Fibroblast of lung (primary cell): ENCODE data around the gene GPRIN3. TPM values are rescaled to one million over a fixed set of nuclear protein-coding genes. Genes with fewer than 3 reads are reported as not detected.

Experiments used
- DNase-seq, 2 donors: peaks; one replicate each; pipeline versions ENCODE4 v3.0.0 to v3.0.0-alpha.2; 2010; ENCODE audit warnings: low read depth in 2 of 2
- H2AFZ ChIP-seq: 2 replicates; pipeline ENCODE4 v1.5.1; 2012; ENCODE audit warnings: low read length, control low read depth, inconsistent platforms
- H3K27ac ChIP-seq: 2 replicates; pipeline ENCODE4 v1.5.1; 2011; ENCODE audit warnings: low read length, control low read depth; ENCODE audit not compliant: insufficient read depth
- H3K27me3 ChIP-seq: 2 replicates; pipeline ENCODE4 v1.5.1; 2011; ENCODE audit warnings: mild to moderate bottlenecking, low read length; ENCODE audit not compliant: control insufficient read depth, insufficient read depth
- H3K36me3 ChIP-seq: 2 replicates; pipeline ENCODE4 v1.5.1; 2011; ENCODE audit warnings: low read length; ENCODE audit not compliant: control insufficient read depth, insufficient read depth
- H3K4me1 ChIP-seq: 2 replicates; pipeline ENCODE4 v1.5.1; 2011; ENCODE audit warnings: low read length; ENCODE audit not compliant: control insufficient read depth, insufficient read depth; ENCODE audit errors: extremely low read depth
- H3K4me2 ChIP-seq: 2 replicates; pipeline ENCODE4 v1.5.1; 2011; ENCODE audit warnings: low read length, control low read depth; ENCODE audit not compliant: insufficient read depth; ENCODE audit errors: extremely low read depth
- H3K4me3 ChIP-seq, 4 experiments: fragments of 200-600 bp in 1 of 4; sonication (generic) in 1 of 4; replicated peaks in 1 of 4; 2 replicates each; pipeline ENCODE4 v1.5.1; 2011 to 2016; ENCODE audit warnings: low read length in 4 of 4, low read depth in 3 of 4, mild to moderate bottlenecking in 3 of 4, control low read depth in 2 of 4, inconsistent platforms in 1 of 4, mixed read lengths in 1 of 4; ENCODE audit not compliant: insufficient read depth in 1 of 4; ENCODE audit errors: control extremely low read depth in 1 of 4
- H3K79me2 ChIP-seq: 2 replicates; pipeline ENCODE4 v1.5.1; 2012; ENCODE audit warnings: mild to moderate bottlenecking, low read length, inconsistent platforms; ENCODE audit not compliant: control insufficient read depth, insufficient read depth
- H3K9ac ChIP-seq: 2 replicates; pipeline ENCODE4 v1.5.1; 2011; ENCODE audit warnings: mild to moderate bottlenecking, low read length, control low read depth; ENCODE audit not compliant: insufficient read depth
- H3K9me3 ChIP-seq: 2 replicates; pipeline ENCODE4 v1.5.1; 2012; ENCODE audit warnings: low read depth, low read length; ENCODE audit not compliant: control insufficient read depth, insufficient read depth
- H4K20me1 ChIP-seq: 2 replicates; pipeline ENCODE4 v1.5.1; 2011; ENCODE audit warnings: low read length; ENCODE audit not compliant: control insufficient read depth, insufficient read depth; ENCODE audit errors: extremely low read depth
- EZH2 ChIP-seq: IDR thresholded peaks from 2 replicates; pipeline ENCODE4 v1.5.1; 2012; ENCODE audit warnings: low read length, control low read depth, mild to moderate bottlenecking; ENCODE audit errors: missing control alignments
- polyA plus RNA-seq, 2 donors: library from polyadenylated mRNA; depleted of rRNA in 1 of 2; stranded (reverse) in 1 of 2; unstranded in 1 of 2; fragments of >200 nt; gene quantifications; 2 replicates each; pipeline ENCODE4 v1.2.1, GENCODE V29; 2011 to 2012; ENCODE audit warnings: missing spikeins in 1 of 2
- total RNA-seq: library from RNA; depleted of rRNA; stranded (reverse); fragments of >200 nt; gene quantifications from 2 replicates; pipeline ENCODE4 v1.2.1, GENCODE V29; 2014
- TF ChIP-seq, protein P1 (sequence below), 2 donors: IDR thresholded peaks in 1 of 2; conservative IDR thresholded peaks in 1 of 2; 1 replicate in 1 of 2; 2 replicates in 1 of 2; pipeline ENCODE4 v1.5.1; 2011 to 2012; ENCODE audit warnings: low read length in 2 of 2, control low read depth in 1 of 2, inconsistent platforms in 1 of 2, low read depth in 1 of 2, mild to moderate bottlenecking in 1 of 2

GPRIN3 gene
- total and polyA plus RNA-seq, 2 donors (not counting 1 experiment from before 2014, with no cell fraction given) = under 0.01 to 0.01 TPM

DNA sequence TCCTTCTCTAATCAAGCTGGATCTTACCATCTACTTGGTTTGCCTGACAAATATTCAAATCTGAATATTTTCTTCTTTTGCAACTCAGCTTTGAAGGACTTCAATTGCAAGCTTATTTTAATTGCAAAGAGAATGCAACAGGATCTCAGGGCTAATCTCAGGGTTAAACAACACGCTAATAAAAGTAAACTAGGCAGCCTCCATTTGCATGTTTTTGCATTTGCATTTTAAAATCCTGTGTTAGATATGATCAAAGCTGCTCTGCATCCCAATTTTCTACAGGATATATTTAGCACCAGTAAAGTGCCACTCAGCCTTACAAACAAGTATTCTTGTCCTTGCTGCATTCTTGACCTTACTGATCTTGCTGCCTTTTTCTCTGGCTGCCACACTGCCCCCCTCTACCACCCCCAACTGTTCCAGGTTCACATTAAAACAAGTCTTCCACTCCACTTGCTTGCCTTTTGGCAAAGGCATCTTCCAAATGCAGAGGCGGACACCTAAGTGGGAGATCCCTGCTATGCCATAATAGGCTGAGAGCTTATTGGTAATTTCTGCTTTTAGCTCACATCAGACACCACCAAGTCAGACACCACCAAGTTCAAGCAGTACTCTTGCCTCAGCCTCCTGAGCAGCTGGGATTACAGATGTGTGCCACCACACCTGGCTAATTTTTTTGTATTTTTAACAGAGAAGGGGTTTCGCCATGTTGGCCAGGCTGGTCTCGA is 48.1 kb downstream of the GPRIN3 start:
- no peaks in the 10 kb centered on the region for H4K20me1 ChIP-seq
- no peaks in the 10 kb centered on the region for H3K79me2 ChIP-seq
- no peaks in the 10 kb centered on the region for H3K36me3 ChIP-seq
- no peak overlapping the region for H2AFZ ChIP-seq
- no peak overlapping the region for H3K4me3 ChIP-seq
- H3K27me3 ChIP-seq = no peaks in the 10 kb centered on the region
- TF ChIP-seq, protein P1, sequence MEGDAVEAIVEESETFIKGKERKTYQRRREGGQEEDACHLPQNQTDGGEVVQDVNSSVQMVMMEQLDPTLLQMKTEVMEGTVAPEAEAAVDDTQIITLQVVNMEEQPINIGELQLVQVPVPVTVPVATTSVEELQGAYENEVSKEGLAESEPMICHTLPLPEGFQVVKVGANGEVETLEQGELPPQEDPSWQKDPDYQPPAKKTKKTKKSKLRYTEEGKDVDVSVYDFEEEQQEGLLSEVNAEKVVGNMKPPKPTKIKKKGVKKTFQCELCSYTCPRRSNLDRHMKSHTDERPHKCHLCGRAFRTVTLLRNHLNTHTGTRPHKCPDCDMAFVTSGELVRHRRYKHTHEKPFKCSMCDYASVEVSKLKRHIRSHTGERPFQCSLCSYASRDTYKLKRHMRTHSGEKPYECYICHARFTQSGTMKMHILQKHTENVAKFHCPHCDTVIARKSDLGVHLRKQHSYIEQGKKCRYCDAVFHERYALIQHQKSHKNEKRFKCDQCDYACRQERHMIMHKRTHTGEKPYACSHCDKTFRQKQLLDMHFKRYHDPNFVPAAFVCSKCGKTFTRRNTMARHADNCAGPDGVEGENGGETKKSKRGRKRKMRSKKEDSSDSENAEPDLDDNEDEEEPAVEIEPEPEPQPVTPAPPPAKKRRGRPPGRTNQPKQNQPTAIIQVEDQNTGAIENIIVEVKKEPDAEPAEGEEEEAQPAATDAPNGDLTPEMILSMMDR (conservative IDR thresholded peaks at IDR 0.05 in 1 of 2, IDR thresholded peaks at IDR 0.05 in 1 of 2; ENCODE audit: low read depth in 1 of 2, low read length in 2 of 2) = no peak
- TF ChIP-seq EZH2 = no peak
- H3K9ac ChIP-seq = no peak overlapping the region
- H3K4me1 ChIP-seq = no peaks in the 10 kb centered on the region
- no peaks in the 10 kb centered on the region for H3K9me3 ChIP-seq
- H3K4me2 ChIP-seq = no peak overlapping the region
- DNase-seq = no peak
- no peak overlapping the region for H3K27ac ChIP-seq

DNA sequence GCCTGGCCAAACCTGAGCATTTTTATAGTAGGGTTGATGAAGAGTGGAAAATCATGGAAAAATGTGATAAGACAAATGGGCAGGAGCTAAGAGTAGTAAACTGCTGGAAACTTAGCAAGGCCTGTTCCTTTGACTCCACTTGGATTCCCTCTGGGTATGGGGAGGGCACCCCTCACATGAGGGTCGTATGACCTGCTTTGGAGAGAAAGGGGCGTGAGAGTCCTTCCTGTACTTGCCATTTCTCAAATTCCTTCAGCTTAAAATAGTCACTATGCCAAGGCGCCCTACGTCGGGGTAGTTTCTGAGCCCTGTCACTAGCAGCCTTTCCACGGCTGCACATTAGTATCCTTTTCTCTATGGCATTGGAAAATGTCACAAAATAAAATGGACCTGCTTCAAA is 49.1 kb downstream of the GPRIN3 start:
- no peaks in the 10 kb centered on the region for H3K27me3 ChIP-seq
- H3K9ac ChIP-seq = no peak overlapping the region
- H3K4me3 ChIP-seq = no peak overlapping the region
- no peak overlapping the region for H2AFZ ChIP-seq
- H4K20me1 ChIP-seq = no peaks in the 10 kb centered on the region
- H3K9me3 ChIP-seq = no peaks in the 10 kb centered on the region
- no peaks in the 10 kb centered on the region for H3K36me3 ChIP-seq
- no peak overlapping the region for H3K4me2 ChIP-seq
- no peak for DNase-seq
- TF ChIP-seq, protein P1 (conservative IDR thresholded peaks at IDR 0.05 in 1 of 2, IDR thresholded peaks at IDR 0.05 in 1 of 2; ENCODE audit: low read depth in 1 of 2, low read length in 2 of 2) = no peak
- TF ChIP-seq EZH2 = no peak
- no peaks in the 10 kb centered on the region for H3K79me2 ChIP-seq
- H3K4me1 ChIP-seq = no peaks in the 10 kb centered on the region
- H3K27ac ChIP-seq = no peak overlapping the region

DNA sequence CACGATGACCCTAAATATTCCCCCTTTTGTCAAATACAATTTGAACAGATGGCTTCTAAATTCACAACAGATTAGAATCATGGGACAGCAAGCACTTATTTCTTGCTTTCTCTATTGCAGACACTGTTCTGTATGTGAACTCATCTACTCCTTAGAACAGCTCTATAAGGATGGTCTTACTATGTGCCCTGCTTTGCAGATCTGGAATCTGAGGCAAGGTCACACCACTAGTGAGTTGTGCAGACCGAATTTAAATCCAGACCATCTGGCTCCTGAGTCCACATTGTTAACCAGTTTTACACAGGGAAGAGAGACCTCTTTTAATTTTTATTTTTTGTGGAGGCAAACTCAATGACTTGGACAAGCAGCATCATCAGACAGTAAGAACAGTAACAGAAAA is 50.2 kb downstream of the GPRIN3 start:
- H2AFZ ChIP-seq = no peak overlapping the region
- H3K36me3 ChIP-seq = no peaks in the 10 kb centered on the region
- H4K20me1 ChIP-seq = no peaks in the 10 kb centered on the region
- H3K4me1 ChIP-seq = no peaks in the 10 kb centered on the region
- no peaks in the 10 kb centered on the region for H3K79me2 ChIP-seq
- no peaks in the 10 kb centered on the region for H3K27me3 ChIP-seq
- DNase-seq = no peak
- H3K9ac ChIP-seq = no peak overlapping the region
- no peak for TF ChIP-seq EZH2
- TF ChIP-seq, protein P1 (conservative IDR thresholded peaks at IDR 0.05 in 1 of 2, IDR thresholded peaks at IDR 0.05 in 1 of 2; ENCODE audit: low read depth in 1 of 2, low read length in 2 of 2) = no peak
- H3K4me2 ChIP-seq = no peak overlapping the region
- no peak overlapping the region for H3K27ac ChIP-seq
- no peaks in the 10 kb centered on the region for H3K9me3 ChIP-seq
- H3K4me3 ChIP-seq = no peak overlapping the region
